Measurements from ENCODE around the gene FZD7.

FZD7 gene

GRCh38 chr2:202052235-202052634, 18.6 kb downstream of the FZD7 start:
- no peak for TF ChIP-seq CTCF (IDR thresholded peaks at IDR 0.05; ENCODE audit: borderline replicate concordance, insufficient read depth, low read depth, low read length)
- no peak overlapping the region for H3K4me3 ChIP-seq (ENCODE audit: low read depth, low read length)

GRCh38 chr2:202054679-202055078, 21.0 kb downstream of the FZD7 start:
- no peak overlapping the region for H3K4me3 ChIP-seq (ENCODE audit: low read depth, low read length)
- TF ChIP-seq CTCF (IDR thresholded peaks at IDR 0.05; ENCODE audit: borderline replicate concordance, insufficient read depth, low read depth, low read length), result no peak

GRCh38 chr2:202056611-202057010, 23.0 kb downstream of the FZD7 start:
- no peak overlapping the region for H3K4me3 ChIP-seq (ENCODE audit: low read depth, low read length)

GRCh38 chr2:202060218-202060617, 26.6 kb downstream of the FZD7 start:
- TF ChIP-seq CTCF (IDR thresholded peaks at IDR 0.05; ENCODE audit: borderline replicate concordance, insufficient read depth, low read depth, low read length), result peak; percentile 32; the same call in 1 of the 2 replicates
- H3K4me3 ChIP-seq (ENCODE audit: low read depth, low read length), result no peak overlapping the region

More at GRCh38 chr2:202056611-202057010, 23.0 kb downstream of the FZD7 start:
- TF ChIP-seq CTCF (IDR thresholded peaks at IDR 0.05; ENCODE audit: borderline replicate concordance, insufficient read depth, low read depth, low read length), result no peak

- no peak for TF ChIP-seq CTCF (IDR thresholded peaks at IDR 0.05; ENCODE audit: borderline replicate concordance, insufficient read depth, low read depth, low read length)
- H3K4me3 ChIP-seq (ENCODE audit: low read depth, low read length), result no peak overlapping the region
Observed at GRCh38 chr2:202061695-202062094, 28.0 kb downstream of the FZD7 start.

GRCh38 chr2:202064171-202064880, 30.7 kb downstream of the FZD7 start:
- H3K4me3 ChIP-seq (ENCODE audit: low read depth, low read length), result no peak overlapping the region
- no peak for TF ChIP-seq CTCF (IDR thresholded peaks at IDR 0.05; ENCODE audit: borderline replicate concordance, insufficient read depth, low read depth, low read length)

- no peak for TF ChIP-seq CTCF (IDR thresholded peaks at IDR 0.05; ENCODE audit: borderline replicate concordance, insufficient read depth, low read depth, low read length)
- no peak overlapping the region for H3K4me3 ChIP-seq (ENCODE audit: low read depth, low read length)
Observed at GRCh38 chr2:202064881-202065230, 31.2 kb downstream of the FZD7 start.

All from GM12875 (cell line).